ENCODE measurements around the gene UBASH3A.
A peak's percentile ranks its signal among the peaks of the same experiment; 100 is the strongest.

The UBASH3A gene

DNA sequence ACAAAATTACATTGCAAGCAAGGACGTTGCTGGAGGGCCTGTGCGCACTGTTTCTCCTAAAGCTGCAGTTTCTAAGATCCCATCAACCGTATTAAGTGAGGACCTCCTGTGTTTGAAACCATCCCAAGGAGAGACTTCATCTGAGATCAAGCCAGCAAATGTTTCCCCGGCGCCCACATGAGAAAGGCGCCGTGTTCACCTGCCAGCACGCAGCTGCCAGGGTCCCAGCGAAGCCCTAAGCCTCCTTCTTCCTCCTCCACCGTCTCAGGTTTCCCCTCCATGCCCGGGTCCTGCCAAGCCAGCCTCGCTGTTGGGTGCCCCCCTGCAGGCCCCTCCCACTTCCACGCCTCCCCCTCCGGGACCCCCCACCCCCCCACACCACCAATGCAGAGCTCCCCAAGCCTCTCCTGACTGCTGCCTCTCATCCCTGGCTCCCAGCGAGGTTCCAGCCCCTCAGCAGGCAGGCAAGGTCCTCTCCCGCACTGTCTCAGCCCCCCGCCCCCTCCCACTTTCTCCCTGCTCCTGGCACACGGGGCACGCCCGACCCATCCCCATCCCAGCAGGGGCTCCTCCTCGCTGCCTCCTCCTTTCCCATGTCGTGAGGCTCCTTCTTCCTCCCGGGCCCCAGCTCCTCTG is 28.7 kb upstream of the UBASH3A start:
- no peak for DNase-seq (ENCODE audit: low spot score)

DNA sequence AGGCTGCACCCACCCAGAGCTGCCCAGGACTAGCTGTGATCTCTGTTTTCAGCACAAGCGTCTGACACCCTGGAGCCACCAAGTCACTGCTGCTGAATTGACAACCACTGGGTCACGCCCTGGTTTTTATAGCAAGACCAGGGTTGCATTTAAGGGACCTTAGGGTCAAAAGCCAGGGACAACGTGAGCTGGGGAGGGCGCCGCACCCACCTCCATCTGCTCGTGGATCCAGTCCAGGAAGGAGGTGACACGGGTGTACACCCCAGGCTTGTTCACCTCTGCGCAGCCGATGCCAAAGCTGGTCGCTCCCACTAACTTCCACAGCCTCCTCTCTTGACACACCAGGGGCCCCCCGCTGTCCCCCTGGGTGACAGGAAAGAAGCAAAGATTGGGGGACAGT is 28.2 kb upstream of the UBASH3A start:
- no peak for DNase-seq (ENCODE audit: low spot score)

DNA sequence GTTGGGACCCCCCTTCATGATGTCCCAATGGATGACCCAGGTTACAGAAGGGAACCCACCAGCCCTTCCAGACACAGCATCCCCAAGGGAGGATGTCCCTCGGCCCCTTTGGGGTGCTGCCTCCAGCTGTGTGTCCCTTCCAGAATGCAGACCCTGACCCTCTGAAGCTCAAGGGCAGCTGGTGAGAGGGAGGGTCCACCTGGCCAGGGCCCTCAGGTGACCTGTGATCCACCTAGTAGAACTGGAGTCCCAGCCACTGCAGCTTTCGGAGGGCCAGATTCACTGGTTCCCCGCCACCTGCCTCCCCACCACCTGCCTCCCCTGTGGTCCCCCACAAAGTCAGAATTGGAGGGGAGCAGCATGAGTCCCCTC is 27.8 kb upstream of the UBASH3A start:
- DNase-seq (ENCODE audit: low spot score): no peak

DNA sequence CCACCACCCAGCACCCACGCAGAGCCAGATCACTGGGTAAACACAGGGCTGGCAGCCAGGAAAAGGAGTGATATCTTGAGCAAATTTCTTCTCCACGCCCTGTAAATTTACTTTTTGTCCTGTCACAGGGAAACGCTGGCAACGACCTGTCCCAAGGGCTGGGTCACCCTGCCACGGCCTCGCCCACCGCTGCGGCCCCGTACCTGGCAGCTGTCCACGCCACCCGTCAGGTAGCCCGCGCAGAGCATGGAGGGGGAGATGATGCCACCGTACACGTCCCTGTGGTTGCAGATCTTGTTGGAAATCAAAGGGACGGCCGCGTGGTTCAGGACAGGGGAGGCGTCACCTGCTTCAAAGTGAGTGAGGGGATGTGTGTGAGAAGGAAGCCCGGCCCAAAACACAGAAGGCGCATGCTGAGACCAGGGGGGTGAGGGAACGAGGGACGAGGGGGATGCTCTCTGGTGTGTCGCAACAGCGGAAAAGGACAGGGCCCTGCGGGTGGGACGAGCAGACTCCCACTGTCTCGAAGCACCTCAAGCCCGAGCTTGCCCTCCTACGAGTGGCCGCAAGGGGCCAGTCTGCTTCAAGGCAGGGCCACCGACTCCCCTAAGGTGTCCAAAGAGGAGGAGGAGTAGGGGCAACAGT is 27.2 kb upstream of the UBASH3A start:
- no peak for DNase-seq (ENCODE audit: low spot score)

DNA sequence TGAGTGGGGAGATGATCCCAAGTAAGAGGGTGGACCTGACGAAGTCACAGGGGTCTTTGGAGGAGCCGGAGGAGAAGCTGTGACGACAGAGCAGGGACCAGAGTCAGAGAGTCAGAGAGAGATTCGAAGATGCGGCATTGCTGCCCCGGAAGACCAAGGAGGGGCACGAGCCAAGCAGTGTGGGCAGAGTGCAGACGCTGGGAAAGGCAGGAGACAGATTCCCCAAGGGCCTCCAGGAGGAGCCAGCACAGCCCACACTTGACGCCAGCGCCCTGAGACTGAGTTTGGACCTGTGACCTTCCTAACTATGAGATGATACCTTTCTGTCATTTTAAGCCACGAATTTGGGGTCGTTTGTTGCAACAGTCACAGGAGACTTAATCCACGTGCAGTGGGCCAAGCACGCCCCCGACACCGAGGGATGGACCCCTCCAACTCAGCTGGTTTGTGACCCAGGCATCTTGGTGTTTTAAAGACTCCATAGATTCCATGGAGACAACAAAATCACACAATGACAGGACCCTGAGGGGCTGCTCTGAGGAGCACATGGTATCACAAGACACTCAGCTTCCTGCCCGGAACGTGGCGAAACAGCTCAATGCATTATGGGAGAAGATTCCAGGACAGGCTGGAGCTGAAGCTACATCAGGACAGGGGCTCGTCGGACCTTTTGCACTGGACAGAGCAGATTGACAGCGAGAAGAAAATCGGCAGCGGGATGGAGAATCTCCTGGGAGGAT is 26.3 kb upstream of the UBASH3A start:
- DNase-seq (ENCODE audit: low spot score): no peak

DNA sequence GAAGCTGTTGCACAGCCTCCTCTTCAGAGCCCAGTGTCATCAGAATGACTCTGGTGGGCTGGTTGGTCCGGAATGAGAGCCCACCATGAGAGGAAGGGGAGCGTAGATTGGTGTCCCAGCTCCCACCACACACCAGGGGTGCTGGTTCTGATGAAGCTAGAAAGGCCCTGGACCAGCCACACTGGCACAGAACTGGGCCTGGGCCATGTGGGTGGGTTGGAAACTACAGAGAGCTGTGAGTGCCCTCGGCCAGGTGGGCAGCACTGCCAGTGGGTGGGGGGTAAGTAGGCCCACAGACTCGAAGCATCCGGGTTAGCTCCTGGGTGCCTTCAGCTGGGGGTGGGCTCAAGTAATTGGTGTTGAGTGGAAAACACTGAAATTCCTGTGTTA is 25.8 kb upstream of the UBASH3A start:
- no peak for DNase-seq (ENCODE audit: low spot score)

DNA sequence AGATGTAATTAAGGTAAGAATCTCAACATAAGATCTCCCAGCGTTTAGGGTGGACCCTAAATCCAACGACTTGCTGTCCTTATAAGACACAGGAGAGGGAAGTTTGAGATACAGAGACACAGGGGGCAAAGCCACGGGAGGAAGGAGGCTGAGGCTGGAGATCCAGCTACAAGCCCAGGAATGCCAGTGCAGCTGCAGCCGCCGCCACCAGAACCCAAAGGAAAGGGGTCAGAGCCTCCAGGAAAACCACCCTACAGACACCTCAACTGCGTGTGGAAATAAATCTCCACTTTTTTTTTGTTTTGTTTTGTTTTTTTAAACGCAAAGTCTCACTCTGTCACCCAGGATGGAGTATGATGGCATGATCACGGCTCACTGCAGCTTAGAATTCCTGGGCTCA is 25.3 kb upstream of the UBASH3A start:
- DNase-seq (ENCODE audit: low spot score): no peak

DNA sequence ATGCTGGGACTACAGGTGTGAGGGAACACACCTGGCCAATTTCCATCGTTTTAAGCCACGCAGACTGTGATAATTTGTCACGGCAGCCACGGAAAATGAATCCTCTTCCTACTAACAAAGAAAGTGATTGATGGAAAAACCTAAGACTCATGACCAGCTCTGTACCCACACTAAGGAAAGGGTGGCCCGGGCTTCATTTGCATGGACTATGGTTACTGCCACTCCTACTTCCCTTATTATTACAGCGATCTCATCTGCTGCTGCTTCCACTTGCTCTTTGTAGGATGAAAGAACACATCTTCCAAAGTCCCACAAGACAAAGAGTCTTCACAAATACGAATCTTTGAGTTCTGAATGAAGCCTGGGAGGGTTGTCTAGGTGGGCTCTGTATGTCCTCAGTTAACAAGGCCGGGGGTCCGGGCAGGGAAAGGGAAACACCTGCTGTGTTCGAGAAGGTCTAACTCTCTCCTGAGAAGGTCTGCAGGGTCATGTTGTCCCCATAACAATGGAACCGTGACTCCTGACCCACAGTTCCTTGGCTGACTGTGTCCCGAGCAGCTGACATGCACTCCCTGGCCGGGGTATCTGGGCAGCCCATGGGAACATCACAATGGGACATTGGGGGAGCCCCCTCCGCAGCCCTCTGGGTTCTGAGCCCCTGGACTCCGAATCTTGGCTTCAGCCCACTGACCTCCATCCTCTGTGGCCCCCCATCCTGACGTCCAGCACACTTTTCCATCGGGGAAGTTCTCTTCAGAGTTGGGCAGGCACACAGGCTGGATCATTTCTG is 24.1 kb upstream of the UBASH3A start:
- DNase-seq (ENCODE audit: low spot score): peak; percentile 25

DNA sequence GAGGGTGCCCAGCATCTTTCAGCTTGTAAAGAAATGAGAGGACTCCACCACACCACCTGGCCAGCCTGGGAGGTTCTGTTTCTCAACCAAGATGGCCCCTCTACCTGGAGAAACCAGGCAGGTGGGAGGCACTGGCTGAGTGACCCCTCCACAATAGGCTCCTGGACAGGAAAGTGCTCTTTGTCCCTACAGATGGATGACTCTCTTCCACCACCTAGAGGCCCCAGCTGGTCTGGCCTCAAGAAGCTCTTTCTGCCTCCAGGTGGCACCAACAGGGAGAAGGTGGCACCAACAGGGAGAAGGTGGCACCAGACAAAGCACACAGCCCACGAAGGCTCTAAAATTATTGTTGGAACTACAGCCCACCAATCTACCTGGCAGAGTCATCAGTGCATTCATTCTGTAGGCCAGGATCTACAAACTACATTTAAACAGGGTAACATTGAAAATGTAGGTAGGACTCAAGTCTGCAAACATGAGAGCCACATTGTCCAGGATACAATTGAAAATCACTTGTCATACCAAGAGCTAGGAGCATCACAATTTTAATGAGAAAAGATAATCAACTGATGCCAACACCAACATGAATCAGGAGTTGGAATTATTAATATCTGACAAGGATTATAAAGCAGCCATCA is 22.2 kb upstream of the UBASH3A start:
- peak; percentile 58 for DNase-seq (ENCODE audit: low spot score)

DNA sequence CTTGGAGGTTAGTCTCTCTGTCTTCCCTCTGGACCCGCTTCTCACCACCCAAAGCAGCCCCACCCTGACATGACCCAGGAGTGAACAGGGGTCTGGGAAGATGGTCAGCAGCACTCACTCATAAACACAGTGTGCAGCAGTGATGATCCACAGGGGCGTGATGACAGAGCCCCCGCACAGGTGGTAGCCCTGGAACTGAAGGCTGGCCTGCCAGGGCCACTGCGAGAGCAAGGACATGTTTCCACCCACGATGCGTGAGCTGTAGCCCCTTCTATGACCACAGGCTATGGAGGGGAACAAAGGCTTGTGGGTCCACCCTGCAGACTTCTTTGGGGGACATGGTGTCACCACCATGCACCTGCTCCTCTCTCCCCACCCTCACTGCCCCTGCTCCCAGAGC is 20.8 kb upstream of the UBASH3A start:
- no peak for DNase-seq (ENCODE audit: low spot score)

DNA sequence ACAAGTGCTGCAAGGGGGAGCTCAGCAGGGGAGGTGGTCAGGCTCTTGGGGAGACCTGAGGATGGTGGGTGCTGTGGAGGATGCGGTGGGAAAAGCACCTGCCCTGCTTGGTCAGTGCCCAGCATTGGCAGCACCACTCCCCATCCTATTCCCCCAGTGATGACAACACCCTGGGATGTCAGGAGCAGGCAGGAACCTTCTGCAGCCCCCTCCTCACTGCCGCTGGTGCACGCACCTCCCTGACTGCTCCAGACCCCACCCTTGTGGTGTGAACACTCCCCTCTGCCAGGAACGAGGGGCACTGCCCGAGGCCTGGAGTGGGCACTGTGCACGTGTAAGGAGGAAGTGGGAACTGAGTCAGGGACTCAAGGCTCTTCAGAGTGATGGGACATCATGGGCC is 20.4 kb upstream of the UBASH3A start:
- no peak for DNase-seq (ENCODE audit: low spot score)

DNA sequence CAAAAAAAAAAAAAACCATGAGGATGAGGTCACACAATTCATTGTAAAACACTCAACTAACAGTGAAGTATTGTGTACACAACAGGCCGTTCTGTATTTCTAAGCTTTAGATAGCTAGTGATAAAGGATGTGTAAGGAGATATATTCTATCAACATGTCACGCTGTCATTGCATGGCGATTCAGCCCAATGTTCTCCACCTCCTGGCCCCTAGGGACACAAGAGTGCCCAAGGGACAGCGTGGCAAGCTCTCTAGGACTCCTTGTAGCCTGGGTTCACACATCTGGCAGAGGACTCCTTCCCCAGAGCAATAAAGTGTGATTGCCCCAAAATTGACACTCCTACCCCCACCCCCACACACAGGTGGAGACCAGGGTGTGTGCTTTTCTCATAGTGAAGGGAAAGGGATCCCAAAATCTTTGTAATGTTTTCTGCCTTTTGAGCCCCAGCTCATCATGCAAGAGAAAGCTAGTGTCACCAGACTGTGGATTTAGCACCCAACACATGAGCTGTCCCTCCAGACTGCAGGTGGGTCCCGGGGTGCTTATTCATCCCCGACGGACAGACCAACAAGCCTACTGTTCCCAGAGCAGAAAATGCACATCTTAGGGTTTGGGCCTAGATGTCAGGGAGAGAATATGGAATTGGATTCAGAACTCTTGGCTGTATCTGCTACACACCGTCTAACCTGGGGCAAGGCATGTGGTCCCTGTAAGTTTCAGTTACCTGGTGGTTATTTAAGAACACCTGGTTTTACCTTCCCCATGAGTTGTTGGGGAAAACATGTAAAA is 19.4 kb upstream of the UBASH3A start:
- DNase-seq (ENCODE audit: low spot score): peak; percentile 67

DNA sequence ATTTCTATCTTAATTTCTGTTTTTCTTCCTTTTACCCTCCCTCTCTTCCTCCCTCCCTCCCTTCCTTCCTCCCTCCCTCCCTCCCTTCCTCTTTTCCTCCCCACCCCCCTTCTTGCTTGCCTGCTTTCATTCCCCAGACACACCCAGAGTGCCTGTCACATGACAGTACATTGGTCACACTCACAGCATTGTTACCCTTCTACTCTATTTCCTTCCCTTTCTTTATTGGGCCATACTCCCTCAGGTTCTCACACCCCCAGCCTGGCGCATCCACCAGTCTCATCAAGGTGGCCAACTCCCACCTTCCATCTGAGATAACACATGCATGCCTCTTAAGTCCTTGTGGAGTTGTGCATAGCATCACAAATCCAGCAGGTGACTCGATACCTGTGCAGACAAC is 18.7 kb upstream of the UBASH3A start:
- no peak for DNase-seq (ENCODE audit: low spot score)

DNA sequence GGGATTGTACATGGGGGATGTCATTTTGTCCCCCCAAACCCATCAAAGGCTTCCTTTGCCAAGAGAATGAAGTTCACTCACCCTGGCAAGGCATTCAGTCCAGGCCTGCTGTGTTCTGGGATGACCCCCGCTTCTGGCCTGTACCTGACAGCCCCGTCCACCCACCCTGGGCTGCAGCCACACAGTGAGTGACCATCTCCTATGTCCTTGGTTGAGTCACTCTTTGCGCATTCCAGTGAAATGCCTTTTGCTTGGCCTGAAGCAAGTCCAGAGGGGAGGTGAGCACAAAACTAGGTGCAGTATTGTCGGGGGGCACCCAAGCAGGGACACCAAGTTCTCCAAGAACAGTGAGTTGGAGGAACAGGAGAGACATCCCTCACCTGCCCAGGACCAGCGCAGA is 18.1 kb upstream of the UBASH3A start:
- no peak for DNase-seq (ENCODE audit: low spot score)

DNA sequence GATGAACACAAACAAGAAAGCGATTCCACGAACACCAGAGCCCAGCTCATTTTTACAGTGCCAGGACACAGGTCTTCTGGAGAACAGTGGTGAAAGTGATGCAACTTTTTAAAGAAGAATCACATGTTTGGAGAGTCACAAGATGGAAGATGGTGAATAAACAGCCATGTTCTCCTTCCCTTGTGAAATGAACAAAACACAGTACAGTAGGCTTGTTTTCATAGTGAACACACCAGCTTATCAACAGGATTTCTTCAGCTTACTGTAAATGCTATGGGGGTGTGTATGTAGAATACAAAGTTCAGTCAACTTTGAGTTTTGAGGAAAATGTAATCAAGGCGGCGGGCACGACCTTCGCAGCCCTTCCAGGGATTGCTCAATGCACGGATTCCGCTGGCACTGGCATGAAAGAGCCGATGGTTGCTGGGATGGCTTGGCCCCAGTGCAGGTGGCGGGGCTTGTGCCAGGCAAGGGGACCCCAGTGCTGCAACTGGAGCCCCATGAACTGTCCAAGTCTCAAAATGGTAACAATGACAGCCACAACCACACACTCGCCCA is 17.6 kb upstream of the UBASH3A start:
- no peak for DNase-seq (ENCODE audit: low spot score)

DNA sequence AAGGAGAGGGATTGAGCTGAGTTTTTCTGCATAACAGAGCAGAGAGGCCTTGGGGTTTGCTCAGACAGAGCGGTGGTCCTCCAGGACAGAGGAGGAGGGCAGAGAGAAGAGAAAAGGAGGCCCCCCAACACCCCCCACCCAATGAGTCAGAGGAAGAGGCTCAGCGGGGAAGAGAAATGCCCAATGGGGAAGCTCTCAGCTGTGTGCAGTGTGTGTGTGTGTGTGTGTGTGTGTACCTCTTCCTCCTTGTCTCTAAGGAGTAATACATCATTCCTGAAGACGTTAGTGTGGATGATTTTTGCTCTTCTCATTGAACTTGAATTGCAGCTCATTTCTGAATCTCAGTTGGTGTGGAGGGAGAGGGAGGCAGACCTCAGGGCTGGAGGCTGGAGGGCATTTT is 16.5 kb upstream of the UBASH3A start:
- no peak for DNase-seq (ENCODE audit: low spot score)

DNA sequence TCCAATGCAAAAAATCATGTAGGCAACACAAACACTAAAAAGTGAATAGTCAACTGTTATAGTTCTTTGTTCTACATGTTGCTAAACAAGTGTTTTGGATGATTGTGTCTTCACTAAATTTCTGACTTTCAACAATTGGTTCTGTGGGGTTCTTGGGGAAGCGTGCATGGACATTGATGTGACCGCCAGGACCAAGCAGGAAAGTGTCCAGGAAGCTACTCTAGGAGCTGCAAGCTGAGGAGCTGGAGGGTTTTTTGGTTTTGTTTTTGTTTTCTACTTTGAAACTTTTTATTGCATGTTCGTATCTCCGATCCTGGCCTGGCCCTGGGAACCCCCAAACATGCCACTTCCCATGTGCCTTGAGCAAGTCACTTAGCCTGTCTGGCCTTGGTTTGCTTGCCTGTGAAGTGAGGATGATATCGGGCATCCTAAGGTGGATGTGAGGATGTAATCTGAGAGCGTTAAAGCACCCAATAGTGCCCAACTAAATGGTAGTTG is 15.8 kb upstream of the UBASH3A start:
- DNase-seq (ENCODE audit: low spot score): no peak

DNA sequence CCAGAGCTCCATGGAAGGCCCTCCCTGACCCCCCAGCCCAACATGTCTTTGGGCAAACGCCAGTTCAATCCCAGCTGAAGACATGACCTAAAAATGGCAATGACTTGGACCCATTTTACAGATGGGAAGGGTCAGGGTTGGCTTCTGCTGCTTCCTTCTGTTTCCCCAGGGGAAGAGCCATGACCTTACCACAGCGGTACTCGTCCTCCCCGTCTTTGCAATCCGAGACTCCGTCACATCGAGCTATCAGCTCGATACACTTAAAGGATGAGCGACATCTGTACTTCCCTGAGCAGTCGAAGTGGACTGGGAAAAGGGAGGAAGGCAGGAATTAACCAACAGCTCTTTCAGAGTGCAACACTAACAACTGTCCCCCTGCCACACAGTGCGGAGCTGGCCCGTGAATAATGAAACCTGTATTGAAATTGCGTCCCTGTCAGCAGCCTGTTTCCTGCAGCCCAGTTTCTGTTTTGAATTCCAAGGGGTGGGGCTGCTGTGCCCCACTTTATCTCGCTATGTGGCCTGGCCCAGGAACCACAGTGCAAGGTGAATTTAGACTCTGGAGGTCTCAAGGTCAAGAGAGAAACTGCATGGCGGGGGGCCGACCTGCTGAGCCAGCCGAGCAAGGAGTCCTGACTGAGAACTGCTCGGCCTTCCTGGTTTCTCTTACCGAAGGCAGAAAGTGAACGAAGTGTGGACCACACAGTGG is 14.8 kb upstream of the UBASH3A start:
- no peak for DNase-seq (ENCODE audit: low spot score)

DNA sequence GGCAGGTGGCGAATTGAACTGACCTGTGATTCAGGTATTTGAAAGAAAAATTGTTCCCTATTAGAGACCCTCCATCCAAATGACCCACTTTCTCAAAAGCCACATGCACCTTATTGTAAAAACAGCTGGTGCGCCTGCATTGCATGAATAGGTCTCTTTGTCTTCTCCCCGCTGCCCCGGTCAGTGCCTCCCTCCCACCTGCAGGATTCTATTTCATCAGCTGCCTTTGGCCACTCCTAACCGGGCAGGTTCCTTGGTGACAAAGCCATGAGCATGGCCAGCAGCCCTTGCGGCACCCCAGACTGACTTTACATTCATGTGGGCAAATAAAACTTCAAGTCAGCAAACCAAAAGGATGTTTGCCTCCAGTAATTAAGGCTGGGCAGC is 14.3 kb upstream of the UBASH3A start:
- DNase-seq (ENCODE audit: low spot score): no peak

DNA sequence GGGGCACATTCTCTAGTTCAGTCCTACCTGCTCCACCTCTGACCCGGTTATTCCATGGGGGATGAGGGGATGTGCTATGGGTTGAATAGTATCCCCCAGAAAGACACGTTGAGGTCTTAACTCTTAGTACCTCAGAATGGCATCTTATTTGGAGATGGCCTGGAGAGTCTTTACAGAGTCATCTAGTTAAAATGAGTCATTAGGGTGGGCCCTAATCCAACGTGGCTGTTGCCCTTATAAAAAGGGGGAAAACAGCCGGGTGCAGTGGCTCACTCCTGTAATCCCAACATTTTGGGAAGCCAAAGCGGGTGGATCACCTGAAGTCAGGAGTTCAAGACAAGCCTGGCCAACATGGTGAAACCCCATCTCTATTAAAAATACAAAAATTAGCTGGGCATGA is 13.5 kb upstream of the UBASH3A start:
- DNase-seq (ENCODE audit: low spot score): no peak
